K562 (cell line): ENCODE data around the gene ZDHHC14. TPM values are rescaled to one million over a fixed set of nuclear protein-coding genes. Genes with fewer than 3 reads are reported as not detected.

Experiments used
- EP300 ChIP-seq: IDR thresholded peaks from 2 replicates; pipeline ENCODE4 v1.6.1; 2012; ENCODE audit warnings: low read length, improper control_type of control experiment
- HNRNPL ChIP-seq: fragments of 200-400 bp; formaldehyde crosslinking; IDR thresholded peaks from 2 replicates; pipeline ENCODE4 v1.6.1; 2017; ENCODE audit warnings: low read depth, mild to moderate bottlenecking, low read length
- MAZ ChIP-seq, 2 experiments: fragments of 450-650 bp in 1 of 2; sonication (generic) in 1 of 2; formaldehyde crosslinking; IDR thresholded peaks in 1 of 2; conservative IDR thresholded peaks in 1 of 2; 2 replicates each; pipeline versions ENCODE4 v1.4.0 to v1.5.0; 2020; ENCODE audit warnings: mild to moderate bottlenecking in 1 of 2, missing genetic modification reagents in 1 of 2
- MEF2D ChIP-seq: conservative IDR thresholded peaks from 2 replicates; pipeline ENCODE4 v1.6.1; 2016; ENCODE audit warnings: low read depth, missing genetic modification characterization, missing compliant biosample characterization
- MXI1 ChIP-seq: IDR thresholded peaks from 2 replicates; pipeline ENCODE4 v1.6.1; 2011; ENCODE audit warnings: low read depth, mild to moderate bottlenecking, improper control_type of control experiment, low read length
- SMAD2 ChIP-seq: fragments of 150-350 bp; IDR thresholded peaks from 2 replicates; pipeline ENCODE4 v1.6.1; 2014; ENCODE audit warnings: low read depth, mild to moderate bottlenecking, low read length
- ZC3H4 ChIP-seq: sonication (generic); formaldehyde crosslinking; IDR thresholded peaks from 2 replicates; pipeline ENCODE4 v1.9.0; 2021; ENCODE audit warnings: missing genetic modification reagents, borderline replicate concordance
- ZNF24 ChIP-seq: fragments of 450-650 bp; IDR thresholded peaks from 2 replicates; pipeline ENCODE4 v1.6.1; 2016
- polyA plus RNA-seq, 8 experiments: library from polyadenylated mRNA; depleted of rRNA in 4 of 8; stranded (reverse) in 5 of 8; unstranded in 3 of 8; fragments of >200 nt; fragmentation: Nextera tagmentation in 2 of 8; fragmentation: Illumina TruSeq in 1 of 8; extraction: Ambion mirVana in 2 of 8; extraction: Trizol in 1 of 8; gene quantifications; 2 replicates each; pipeline versions ENCODE4 v1.2.1 to v1.2.3, GENCODE V29; 2011 to 2014; ENCODE audit warnings: inconsistent platforms in 1 of 8, missing spikeins in 1 of 8
- total RNA-seq, 7 experiments: library from RNA; depleted of rRNA in 6 of 7; stranded (reverse); fragments of >200 nt in 6 of 7; fragmentation: Illumina TruSeq in 2 of 7; extraction: Trizol in 2 of 7; gene quantifications; 2 replicates each; pipeline versions ENCODE4 v1.2.1 to v1.2.3, GENCODE V29; 2011 to 2021; ENCODE audit warnings: low replicate concordance in 1 of 7
- TF ChIP-seq, protein P1 (sequence below): fragments of 450-650 bp; IDR thresholded peaks from 2 replicates; pipeline ENCODE4 v1.6.1; 2016; ENCODE audit warnings: mild to moderate bottlenecking
- TF ChIP-seq, protein P2 (sequence below): fragments of 450-650 bp; IDR thresholded peaks from 2 replicates; pipeline ENCODE4 v1.7.0; 2016; ENCODE audit warnings: borderline replicate concordance

Gene ZDHHC14
- total and polyA plus RNA-seq, 9 of the 15 experiments (the other 6 are each of a cell fraction or from before 2014, with no cell fraction given): 0.92 to 23.1 (median 13.8) TPM

DNA sequence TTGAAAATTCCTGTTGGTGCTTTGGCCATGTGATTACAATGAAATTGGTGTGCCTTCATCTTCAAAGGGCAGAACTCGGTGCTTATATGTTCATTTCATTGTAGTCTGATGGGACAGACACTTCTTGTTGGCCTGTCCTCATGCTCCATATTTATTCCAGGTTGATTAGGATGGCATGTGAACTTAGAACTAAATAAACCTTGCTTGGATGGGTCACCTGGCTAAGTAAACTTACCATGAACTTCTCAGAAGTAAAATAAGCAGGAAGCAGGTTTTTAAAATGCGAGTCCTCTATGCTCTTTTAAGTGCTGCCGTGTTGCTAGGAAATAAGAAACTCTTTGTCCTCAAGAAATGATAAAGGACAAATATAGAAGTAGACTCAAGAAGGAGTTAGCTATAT, 26.7 kb downstream of the ZDHHC14 start (continued):
- TF ChIP-seq MEF2D (no peak), EP300 (no peak), ZNF24 (no peak), HNRNPL (no peak), MAZ (CRISPR knock-in tag; conservative IDR thresholded peaks at IDR 0.05 in 1 of 2, IDR thresholded peaks at IDR 0.05 in 1 of 2) (no peak), MXI1 (no peak), SMAD2 (no peak), ZC3H4 (CRISPR knock-in tag) (no peak)
- TF ChIP-seq, protein P1, sequence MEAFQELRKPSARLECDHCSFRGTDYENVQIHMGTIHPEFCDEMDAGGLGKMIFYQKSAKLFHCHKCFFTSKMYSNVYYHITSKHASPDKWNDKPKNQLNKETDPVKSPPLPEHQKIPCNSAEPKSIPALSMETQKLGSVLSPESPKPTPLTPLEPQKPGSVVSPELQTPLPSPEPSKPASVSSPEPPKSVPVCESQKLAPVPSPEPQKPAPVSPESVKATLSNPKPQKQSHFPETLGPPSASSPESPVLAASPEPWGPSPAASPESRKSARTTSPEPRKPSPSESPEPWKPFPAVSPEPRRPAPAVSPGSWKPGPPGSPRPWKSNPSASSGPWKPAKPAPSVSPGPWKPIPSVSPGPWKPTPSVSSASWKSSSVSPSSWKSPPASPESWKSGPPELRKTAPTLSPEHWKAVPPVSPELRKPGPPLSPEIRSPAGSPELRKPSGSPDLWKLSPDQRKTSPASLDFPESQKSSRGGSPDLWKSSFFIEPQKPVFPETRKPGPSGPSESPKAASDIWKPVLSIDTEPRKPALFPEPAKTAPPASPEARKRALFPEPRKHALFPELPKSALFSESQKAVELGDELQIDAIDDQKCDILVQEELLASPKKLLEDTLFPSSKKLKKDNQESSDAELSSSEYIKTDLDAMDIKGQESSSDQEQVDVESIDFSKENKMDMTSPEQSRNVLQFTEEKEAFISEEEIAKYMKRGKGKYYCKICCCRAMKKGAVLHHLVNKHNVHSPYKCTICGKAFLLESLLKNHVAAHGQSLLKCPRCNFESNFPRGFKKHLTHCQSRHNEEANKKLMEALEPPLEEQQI: no peak
- TF ChIP-seq, protein P2, sequence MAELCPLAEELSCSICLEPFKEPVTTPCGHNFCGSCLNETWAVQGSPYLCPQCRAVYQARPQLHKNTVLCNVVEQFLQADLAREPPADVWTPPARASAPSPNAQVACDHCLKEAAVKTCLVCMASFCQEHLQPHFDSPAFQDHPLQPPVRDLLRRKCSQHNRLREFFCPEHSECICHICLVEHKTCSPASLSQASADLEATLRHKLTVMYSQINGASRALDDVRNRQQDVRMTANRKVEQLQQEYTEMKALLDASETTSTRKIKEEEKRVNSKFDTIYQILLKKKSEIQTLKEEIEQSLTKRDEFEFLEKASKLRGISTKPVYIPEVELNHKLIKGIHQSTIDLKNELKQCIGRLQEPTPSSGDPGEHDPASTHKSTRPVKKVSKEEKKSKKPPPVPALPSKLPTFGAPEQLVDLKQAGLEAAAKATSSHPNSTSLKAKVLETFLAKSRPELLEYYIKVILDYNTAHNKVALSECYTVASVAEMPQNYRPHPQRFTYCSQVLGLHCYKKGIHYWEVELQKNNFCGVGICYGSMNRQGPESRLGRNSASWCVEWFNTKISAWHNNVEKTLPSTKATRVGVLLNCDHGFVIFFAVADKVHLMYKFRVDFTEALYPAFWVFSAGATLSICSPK: no peak
